M059J (cell line): ENCODE results near the gene FAM25A. TPM values are rescaled to one million over a fixed set of nuclear protein-coding genes. Genes with fewer than 3 reads are reported as not detected.
"Not testable (repeated sequence)": the region's sequence is repeated elsewhere in the genome, so short reads cannot be mapped to it uniquely, and the experiment has no call there.

Experiments used
- DNase-seq: peaks from one replicate; pipeline ENCODE4 v3.0.0-alpha.2; 2012; ENCODE audit warnings: low read depth
- total RNA-seq: library from RNA; depleted of rRNA; stranded (reverse); fragments of >200 nt; shearing (Covaris generic); gene quantifications from 2 replicates; pipeline ENCODE4 v1.2.3, GENCODE V29; 2014; rRNA removed

FAM25A gene
- total RNA-seq: not detected in 2 replicates

DNA sequence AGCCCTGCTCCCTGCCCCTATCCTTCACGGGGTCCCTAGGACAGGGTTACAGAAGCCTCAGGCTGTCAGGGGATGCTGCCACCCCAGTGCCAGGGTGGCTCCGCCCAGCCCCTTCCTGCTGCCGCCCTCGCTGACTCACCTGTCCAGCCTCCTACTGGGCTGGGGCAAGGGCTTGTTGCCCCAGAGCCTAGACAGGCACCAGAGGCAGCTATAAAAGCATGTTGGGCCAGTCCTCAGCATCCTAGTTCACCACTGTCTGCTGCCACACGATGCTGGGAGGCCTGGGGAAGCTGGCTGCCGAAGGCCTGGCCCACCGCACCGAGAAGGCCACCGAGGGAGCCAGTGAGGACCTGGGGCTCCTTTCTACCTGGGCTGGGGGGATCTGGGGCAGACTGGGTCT, at the start of gene FAM25A:
Gene FAM25A, plus strand, starts transcription at position 239 of the 400 bp plus-strand sequence. Its CDS starts 31 bp downstream, at position 270.
- DNase-seq: peak; percentile 29

DNA sequence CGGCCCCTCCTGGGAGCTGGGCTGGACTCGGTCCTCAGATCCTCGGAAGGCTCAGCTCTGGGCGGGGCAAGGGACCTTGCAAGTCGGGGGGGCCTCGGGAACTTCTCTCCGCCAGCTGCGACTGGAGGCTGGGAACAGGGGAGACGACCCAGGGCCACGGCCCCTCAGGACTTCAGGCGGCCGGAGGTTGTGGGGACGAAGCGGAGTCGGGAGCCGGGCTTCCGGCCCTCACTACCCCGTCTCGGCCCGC, 49.2 kb upstream of the FAM25A start:
- DNase-seq: no peak

DNA sequence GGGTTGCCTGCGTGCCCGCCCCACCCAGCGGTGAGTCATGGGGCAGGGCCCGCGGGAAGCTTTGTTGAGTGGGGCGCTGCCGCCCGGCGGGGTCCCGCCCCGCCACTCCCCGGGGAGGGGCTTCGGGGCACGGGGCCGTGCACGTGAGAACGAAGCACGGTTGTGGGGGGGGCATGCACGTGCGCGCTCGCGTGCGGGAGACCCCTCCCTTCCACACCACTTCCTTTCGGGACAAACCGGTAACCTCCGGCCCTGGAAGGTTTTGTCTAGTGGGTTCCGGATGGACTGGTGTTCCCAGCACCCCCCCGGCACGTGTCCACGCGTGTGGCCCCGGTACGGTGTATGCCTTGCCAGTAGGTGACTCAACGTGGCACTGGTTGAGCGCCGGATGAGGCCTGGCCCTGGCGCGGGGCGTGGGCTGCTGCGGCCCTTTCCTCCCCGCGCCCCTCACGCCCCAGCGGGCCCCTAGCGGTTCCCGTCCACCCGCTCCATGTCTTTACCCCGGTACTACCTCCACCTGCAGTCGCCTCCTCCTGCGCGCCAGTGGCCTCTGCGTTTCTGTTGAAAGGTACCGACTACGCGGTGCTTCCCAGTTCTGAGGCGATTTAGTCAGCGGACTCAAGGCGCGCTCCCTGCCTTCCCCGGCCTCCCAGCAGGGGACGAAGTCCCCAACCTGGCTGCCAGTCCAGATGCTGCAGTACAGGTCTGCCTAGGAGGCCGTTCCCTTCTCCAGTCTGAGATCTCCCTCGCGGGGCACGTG, 48.7 kb upstream of the FAM25A start:
- DNase-seq: peak; percentile 87

DNA sequence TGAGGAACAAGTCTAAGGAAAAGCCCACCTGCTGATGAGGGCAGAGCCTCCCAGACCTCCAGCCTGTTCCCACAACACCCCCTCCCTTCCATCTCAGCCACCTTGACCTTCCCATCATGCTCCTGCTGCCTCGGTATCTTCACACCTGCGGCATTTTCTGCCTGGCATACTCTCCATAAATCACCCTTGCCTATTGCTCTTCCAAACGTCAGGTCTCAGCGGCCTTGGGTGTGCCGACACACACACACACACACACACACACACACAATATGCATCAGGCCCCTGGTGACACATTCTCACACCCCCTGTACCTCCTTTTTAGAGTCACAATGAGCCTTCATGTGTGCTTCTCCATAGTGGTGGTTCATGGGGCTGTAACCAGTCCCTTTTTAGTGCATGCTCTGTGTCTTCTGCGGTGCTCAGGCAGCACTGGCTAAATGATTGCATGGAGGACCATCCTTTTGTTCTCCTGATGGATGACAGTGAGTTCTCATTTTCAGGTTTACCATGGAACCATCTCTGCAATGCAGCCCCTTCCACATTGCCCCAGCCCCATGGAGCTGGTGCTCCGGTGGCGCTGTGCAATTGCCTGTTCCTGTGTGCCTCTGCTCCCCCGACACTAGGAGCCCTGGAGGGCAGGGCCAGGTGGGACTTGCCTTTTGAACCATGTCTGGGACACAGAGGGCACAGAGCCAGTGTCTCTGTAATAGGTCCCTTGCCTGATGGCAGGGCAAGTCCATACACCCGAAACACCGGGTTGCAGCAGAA, 47.3 kb upstream of the FAM25A start:
- DNase-seq: no peak

DNA sequence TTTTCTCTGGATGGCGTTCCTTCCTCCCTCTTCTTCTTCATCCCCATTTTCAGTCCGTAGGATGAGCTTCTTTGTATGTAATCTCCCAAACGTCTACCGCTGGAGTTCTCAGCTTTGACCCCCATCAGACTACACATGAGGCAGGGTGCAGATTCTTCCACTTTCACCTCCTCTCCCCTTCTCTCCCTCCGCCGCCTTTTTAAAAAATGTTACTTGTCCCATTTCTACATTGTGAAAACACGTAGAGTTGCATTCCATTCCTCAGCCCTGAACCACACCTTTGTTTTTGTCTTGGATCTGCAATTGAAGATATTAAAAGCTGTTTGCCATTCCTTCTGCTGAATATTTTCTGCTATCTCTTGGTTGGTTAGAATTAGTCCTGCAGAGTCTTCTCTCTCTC, 45.6 kb upstream of the FAM25A start:
- no peak for DNase-seq

DNA sequence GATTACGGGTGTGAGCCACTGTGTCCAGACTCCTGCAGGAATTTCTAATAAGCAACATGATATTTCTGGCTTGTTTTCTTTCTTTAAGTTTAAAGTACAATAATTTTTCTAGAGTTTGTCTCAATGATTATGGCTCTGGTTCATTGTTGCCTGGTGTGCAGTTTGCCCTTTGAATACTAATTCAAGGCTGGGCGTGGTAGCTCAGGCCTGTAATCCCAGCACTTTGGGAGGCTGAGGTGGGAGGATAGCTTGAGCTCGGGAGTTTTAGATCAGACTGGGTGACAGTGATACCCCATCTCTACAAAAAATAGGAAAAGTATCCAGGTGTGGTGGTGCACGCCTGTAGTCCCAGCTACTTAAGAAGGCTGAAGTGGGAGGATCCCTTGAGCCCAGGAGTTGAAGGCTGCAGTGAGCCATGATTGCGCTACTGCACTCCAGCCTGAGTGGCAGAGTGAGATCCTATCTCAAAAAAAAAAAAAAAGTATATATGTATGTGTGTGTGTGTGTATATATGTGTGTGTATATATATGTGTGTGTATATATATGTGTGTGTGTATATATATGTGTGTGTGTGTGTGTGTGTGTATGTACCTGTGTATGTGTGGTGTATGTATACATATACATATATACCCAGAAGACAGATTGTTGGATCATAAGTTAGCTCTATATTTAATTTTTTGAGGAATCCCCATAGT, 43.6 kb upstream of the FAM25A start:
- DNase-seq: no peak

DNA sequence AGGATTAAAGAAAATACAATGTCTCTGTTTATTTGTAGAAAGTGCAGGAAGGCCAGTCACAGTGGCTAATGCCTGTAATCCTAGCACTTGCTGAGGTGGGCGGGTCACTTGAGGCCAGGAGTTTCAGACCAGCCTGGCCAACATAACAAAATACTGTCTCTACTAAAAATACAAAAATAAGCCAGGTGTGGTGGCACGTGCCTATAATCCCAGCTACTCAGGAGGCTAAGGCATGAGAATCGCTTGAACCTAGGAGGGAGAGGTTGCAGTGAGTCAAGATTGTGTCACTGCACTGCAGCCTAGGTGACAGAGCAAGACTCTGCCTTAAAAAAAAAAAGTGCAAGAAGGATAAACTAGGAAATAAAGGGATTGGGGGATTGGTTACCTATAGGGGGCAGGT, 41.6 kb upstream of the FAM25A start:
- DNase-seq: peak; percentile 49

DNA sequence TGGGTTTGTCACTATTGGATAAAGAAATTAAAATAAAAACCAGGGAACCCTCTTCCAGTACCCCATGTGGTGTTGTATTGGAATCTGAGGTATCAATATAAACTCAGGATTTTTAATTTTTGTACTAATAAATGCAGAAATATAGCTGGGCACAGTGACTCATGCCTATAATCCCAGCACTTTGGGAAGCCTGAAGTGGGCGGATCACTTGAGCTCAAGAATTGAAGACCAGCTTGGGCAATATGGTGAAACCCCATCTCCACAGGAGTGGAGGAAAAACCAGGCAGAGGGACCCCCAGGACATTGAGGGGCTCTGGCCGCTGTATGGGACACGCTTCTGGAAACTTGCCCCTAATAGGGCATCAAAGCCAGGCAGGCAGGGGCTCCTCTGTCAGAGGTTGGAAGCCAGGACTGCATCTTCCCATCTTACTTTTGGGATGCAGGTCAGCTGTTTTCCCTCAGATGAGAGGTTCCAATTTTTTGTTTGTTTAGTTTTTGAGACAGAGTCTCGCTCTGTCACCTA, 40.7 kb upstream of the FAM25A start:
- no peak for DNase-seq

DNA sequence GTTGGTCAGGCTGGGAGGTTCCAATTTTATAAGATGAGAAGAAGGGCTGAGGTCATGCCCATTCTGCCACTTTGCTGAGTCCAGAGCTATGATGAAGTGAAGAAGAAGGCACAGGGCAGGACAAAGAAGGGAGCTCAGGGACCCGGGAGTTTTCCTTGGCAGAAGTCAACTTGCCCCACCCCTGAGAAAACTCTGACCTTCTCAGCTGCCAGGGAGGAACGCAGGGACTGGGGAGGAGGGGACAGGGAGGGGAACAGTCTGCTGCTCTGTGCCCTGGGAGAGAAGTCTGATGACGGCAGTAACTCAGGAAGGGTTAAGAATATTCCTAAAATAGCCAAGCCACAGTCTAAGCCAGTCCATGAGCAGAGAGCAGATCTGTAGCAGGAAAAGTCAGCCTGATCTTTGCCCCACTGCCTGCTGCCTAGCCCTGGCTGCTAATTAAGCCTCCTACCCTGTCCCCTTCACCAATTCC, 40.1 kb upstream of the FAM25A start:
- no peak for DNase-seq

DNA sequence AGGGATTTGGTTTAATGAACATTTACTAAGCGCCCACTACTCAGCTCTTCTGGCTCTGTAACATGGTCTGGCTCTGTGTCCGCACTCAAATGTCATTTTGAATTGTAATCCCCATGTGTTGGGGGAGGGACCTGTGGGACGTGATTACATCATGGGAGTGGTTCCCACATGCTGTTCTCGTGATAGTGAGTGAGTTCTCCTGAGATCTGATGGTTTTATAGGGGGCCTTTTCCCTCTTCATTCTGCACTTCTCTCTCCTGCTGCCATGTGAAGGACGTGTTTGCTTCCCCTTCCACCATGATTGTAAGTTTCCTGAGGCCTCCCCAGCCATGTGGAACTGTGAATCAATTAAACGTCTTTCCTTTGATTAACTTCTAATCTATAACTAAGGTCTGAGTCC, 39.1 kb upstream of the FAM25A start:
- DNase-seq: not testable (repeated sequence)

DNA sequence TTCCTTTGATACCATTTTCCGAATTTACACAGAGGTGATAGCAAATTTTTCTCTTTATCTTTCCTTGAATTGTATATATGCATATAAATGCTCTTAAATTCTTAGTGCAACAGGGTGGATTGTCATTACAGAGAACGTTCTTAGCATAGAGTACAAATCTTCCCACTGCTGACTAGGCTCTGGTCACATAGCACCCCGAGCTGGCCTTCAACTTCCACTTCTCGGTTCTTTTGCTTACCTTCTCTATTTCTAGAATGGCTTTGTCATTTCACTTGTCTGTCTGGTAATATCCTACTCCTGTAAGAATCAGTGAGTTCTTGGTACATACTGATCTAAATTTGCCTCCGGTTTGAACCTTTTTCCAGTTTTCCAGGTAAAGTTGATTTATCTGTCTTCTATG, 38.4 kb upstream of the FAM25A start:
- DNase-seq: no peak

DNA sequence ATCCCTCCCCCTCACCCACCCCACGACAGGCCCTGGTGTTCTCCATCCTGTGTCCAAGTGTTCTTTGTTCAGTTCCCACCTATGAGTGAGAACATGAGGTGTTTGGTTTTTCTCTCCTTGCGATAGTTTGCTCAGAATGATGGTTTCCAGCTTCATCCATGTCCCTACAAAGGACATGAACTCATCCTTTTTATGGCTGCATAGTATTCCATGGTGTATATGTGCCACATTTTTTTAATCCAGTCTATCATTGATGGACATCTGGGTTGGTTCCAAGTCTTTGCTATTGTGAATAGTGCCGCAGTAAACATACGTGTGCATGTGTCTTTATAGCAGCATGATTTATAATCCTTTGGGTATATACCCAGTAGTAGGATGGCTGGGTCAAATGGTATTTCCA, 35.6 kb upstream of the FAM25A start:
- not testable (repeated sequence) for DNase-seq

DNA sequence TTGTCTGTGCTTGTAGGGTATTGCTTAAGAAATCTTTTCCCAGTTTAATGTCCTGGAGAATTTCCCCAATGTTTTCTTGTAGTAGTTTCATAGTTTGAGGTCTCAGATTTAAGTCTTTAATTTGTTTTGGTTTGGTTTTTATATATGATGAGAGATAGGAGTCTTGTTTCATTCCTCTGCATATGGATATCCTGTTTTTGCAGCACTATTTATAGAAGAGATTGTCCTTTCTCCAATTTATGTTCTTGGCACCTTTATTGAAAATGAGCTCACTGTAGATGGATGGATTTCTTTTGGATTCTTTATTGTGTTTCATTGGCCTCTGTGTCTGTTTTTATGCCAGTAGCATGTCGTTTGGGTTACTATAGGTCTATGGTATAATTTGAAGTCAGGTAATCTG, 31.6 kb upstream of the FAM25A start:
- DNase-seq: no peak

DNA sequence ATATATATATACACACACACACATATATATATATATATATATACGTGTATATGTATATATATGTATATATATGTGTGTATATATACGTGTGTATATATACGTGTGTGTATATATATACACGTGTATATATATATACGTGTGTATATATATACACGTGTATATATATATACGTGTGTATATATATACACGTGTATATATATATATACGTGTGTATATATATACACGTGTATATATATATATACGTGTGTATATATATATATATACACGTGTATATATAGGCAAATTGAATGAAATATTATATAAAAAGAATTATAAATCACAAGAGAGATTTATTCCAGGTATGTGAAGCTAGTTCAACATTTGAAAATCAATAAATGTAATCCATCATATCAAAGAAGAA, 28.7 kb upstream of the FAM25A start:
- not testable (repeated sequence) for DNase-seq

DNA sequence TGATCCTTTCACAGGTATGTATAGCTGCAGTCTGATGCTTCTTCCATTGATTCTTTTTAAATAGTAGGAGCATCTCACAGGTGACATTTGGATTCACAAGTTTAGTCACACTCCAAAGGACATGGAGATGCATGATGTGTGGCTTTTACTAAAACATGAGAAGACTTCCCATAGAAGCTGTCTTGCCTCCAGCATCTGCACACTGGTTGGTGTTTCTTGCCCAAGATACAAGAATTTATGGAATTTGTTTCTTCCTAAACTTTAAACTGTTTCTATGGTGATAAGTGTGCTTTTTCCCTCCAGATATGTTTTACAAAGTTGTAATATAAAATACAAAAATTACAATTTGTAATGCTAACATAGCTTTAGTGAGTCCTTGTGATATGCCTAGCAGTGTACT, 27.6 kb upstream of the FAM25A start:
- peak; percentile 22 for DNase-seq

DNA sequence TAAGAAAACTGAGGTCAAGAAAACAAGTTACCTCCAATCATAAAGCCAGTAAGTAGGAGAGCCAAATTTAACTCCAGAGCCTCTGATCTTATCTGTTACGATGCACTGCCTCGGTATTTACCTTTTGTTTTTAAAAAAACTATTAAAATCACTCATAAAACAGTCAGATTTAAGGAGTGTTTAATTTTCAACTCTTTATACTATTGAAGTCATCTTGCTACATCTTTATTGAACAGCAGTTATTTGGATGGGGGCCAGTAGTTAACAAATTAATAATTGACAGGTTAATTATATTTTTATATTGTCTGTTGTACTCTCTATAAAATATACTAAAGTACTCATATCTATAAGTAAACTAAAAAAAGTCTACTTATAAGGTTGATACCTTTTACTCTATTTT, 27.2 kb upstream of the FAM25A start:
- DNase-seq: no peak

DNA sequence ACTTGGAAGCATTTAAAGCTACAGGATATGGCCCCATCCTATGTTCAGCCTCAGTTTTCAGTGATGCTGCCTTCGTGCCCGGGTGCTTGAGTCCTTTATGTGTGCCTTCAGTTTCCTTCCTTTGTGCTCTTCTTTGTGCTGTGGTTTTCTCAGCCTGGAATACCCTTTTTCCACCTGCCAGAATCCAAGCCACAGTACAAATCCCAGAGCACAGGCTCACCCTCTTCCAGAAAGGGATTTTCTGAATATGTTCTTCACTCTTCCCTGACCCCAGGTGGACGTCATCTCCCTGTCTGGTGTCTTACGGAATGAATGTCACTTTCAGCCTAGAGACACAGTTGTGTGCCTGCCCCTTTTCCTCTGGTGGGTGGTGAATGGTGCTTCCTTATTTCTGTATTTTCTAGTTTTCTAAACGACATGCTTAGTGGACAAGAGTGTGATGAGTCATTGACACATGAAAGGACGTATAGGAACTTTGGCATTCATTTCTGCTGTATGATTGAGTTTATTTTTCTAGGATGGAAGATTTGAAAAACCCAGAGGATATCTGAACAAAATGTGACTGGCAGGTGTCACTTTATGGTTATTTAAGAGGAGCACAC, 20.2 kb upstream of the FAM25A start:
- not testable (repeated sequence) for DNase-seq

DNA sequence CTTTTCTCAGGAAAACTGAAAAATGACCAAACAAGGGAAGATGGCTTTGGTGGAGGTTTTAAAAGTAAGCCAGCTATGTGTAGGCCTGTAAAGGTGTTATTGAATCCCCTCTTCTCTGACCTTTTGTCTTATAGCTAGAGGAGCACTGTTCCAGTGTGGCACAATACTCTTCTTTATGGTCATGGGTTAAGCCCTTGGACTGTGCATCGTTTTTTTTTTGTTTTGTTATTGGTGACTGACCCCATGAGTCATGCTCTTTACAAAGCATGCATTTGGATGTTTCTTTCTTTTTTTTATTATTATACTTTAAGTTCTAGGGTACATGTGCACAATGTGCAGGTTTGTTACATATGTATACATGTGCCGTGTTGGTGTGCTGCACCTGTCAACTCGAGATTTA, 19.6 kb upstream of the FAM25A start:
- DNase-seq: peak; percentile 29

DNA sequence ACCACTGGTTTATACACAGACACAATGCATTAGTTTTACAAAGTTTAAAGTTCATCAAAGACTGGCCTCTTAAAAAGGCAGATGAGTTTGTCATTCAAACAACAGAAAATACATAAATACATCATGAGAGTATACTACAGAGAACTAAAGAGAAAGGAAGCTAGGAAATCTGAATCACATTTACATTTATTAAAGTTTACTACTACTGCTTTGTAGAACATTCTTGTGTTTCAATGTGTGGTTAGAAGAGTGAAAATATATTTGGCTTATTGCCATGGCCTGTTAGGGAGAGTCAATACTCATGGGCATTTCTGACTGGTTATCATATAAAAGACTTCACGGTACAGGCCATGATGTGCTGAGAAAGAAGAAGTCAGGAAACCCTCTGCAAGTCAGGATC, 13.0 kb upstream of the FAM25A start:
- not testable (repeated sequence) for DNase-seq

DNA sequence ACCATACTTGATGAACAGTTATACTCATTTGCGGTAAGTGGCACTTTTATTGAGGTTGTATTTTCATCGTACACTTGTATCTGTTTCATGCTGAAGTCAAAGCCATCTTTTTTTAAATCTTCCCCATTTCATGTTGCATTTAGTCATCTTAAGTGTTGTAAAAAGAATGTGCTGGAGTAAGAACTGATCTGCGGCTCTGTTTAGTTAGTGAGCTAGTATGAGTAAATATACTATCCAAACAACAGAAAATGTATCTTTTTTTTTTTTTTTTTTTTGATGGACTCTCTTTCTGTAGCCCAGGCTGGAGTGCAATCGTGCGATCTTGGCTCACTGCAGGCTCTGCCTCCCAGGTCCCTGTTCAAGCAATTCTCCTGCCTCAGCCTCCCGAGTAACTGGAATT, 12.4 kb upstream of the FAM25A start:
- not testable (repeated sequence) for DNase-seq

DNA sequence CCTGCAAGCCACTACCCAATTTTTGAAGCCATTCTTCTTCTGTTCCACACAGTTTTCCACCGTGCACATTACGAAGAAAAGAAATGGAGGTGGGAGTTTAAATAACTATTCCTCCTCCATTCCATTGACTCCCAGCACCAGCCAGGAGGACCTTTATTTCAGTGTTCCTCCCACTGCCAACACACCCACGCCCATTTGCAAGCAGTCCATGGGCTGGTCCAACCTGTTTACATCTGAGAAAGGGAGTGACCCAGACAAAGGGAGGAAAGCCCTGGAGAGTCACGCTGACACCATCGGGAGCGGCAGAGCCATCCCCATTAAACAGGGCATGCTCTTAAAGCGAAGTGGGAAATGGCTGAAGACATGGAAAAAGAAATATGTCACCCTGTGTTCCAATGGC, 11.8 kb upstream of the FAM25A start:
- DNase-seq: not testable (repeated sequence)

DNA sequence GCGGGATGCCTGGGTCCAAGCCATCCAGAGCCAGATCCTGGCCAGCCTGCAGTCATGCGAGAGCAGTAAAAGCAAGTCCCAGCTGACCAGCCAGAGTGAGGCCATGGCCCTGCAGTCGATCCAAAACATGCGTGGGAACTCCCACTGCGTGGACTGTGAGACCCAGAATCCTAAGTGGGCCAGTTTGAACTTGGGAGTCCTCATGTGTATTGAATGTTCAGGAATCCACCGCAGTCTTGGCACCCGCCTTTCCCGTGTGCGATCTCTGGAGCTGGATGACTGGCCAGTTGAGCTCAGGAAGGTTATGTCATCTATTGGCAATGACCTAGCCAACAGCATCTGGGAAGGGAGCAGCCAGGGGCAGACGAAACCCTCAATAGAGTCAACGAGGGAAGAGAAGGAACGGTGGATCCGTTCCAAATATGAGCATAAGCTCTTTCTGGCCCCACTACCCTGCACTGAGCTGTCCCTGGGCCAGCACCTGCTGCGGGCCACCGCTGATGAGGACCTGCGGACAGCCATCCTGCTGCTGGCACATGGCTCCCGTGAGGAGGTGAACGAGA, 10.9 kb upstream of the FAM25A start:
- not testable (repeated sequence) for DNase-seq
